GM18505 (cell line): ENCODE data around the gene AKT3.
"Not testable (repeated sequence)": the region's sequence is repeated elsewhere in the genome, so short reads cannot be mapped to it uniquely, and the experiment has no call there.

Experiments used
- ATAC-seq: cut with Tn5 transposase; IDR thresholded peaks from one replicate; pipeline ENCODE4 v1.9.1; 2021; ENCODE audit not compliant: unreplicated experiment
- POLR2A ChIP-seq: IDR thresholded peaks from 4 replicates; pipeline ENCODE4 v1.6.1; 2011; ENCODE audit warnings: borderline replicate concordance; ENCODE audit not compliant: insufficient read depth, insufficient read length; ENCODE audit errors: extremely low read depth

AKT3 gene

GRCh38 chr1:243848858-243849420 is 1.1 kb downstream of the AKT3 start:
- peak; percentile 9 for ATAC-seq
- TF ChIP-seq POLR2A: no peak

GRCh38 chr1:243848165-243848857 is 1.7 kb downstream of the AKT3 start:
- TF ChIP-seq POLR2A: no peak
- no peak for ATAC-seq

- no peak for TF ChIP-seq POLR2A
- ATAC-seq: no peak
Observed at GRCh38 chr1:243846761-243847160, 3.3 kb downstream of the AKT3 start.

- no peak for ATAC-seq
- TF ChIP-seq POLR2A: no peak
Observed at GRCh38 chr1:243845888-243846287, 4.2 kb downstream of the AKT3 start.

GRCh38 chr1:243844186-243844585 is 5.9 kb downstream of the AKT3 start:
- TF ChIP-seq POLR2A: no peak

GRCh38 chr1:243842978-243843511 is 7.0 kb downstream of the AKT3 start:
- ATAC-seq: no peak

More at GRCh38 chr1:243844186-243844585, 5.9 kb downstream of the AKT3 start:
- ATAC-seq: no peak

GRCh38 chr1:243842161-243842560 is 7.9 kb downstream of the AKT3 start:
- TF ChIP-seq POLR2A: no peak
- no peak for ATAC-seq

More at GRCh38 chr1:243842978-243843511, 7.0 kb downstream of the AKT3 start:
- no peak for TF ChIP-seq POLR2A

GRCh38 chr1:243841507-243841906 is 8.5 kb downstream of the AKT3 start:
- ATAC-seq: no peak
- no peak for TF ChIP-seq POLR2A

- peak; percentile 85 for ATAC-seq
Observed at GRCh38 chr1:243837907-243838535, 12.0 kb downstream of the AKT3 start.

GRCh38 chr1:243834130-243834529 is 15.9 kb downstream of the AKT3 start:
- no peak for ATAC-seq
- no peak for TF ChIP-seq POLR2A

More at GRCh38 chr1:243837907-243838535, 12.0 kb downstream of the AKT3 start:
- TF ChIP-seq POLR2A: no peak

- no peak for TF ChIP-seq POLR2A
Observed at GRCh38 chr1:243831463-243831862, 18.6 kb downstream of the AKT3 start.

GRCh38 chr1:243827206-243827605 is 22.8 kb downstream of the AKT3 start:
- TF ChIP-seq POLR2A: no peak
- no peak for ATAC-seq

More at GRCh38 chr1:243831463-243831862, 18.6 kb downstream of the AKT3 start:
- ATAC-seq: no peak

GRCh38 chr1:243824907-243825306 is 25.1 kb downstream of the AKT3 start:
- ATAC-seq: not testable (repeated sequence)
